T-helper 22 cell (primary cell): ENCODE results near the gene ACY1.
"Not testable (repeated sequence)": the region's sequence is repeated elsewhere in the genome, so short reads cannot be mapped to it uniquely, and the experiment has no call there.

ENCODE experiments used
- DNase-seq: peaks from one replicate; pipeline ENCODE4 v3.0.0-alpha.2; 2020; ENCODE audit warnings: low read depth

The ACY1 gene

DNA sequence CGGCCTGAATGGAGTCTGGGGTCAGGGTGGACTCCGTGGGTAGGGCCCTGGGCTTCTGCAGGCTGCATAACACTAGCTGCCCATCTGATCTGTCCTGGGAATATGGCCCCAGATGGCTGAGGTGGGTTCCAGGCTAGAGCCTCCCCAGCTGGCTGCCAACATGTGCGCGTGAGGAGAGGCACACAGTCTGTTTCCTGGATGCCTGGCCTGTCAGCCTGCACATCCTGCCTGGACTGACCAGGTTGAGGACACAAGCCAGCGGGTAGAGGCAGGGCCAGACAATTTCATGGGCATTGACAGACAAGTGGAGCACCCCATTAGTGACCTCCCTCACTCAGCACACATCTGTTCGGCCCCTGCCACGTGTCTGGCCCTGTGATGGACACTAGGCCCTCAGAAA lies 42.1 kb downstream of the ACY1 start:
- DNase-seq: no peak

DNA sequence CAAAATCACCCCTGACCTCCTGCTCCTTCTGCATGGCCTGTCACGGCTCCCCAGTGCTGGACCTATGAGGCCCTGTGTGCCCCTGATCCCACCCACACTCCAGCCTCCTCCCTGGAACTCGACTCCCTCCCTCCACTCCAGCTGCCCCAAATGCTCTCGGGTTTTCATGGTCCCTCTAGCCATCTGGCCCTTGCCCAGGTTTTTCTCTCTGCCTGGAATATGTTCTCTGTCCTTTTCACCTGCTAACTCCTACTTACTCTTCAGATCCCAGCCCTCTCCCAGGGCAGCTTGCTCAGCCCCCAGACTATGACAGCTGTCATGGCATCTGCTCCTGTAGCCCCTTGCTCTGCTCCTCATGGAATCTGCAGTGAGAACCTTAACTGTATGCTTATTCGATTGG lies 42.7 kb downstream of the ACY1 start:
- no peak for DNase-seq

GRCh38 chr3:52028572-52028971 lies 45.2 kb downstream of the ACY1 start:
- no peak for DNase-seq

DNA sequence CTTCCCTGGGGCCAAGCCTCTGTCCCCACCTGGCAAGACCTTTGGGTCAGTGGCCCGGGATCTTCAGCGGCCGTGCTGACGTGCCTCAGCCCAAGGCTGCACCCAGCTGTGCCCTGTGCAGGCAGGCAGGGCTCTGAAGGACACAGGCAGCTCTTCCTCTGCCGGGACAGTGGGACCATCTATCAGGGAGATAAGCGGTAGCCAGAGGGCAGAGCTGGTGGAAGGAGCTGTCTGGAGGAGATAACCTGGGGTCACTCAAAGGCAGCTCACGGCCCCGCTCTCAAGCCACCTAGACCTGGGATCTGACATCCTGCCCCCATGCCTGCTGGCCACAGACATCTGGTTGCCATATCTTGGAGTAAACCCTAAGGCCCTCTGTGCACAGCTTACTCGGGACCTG lies 45.7 kb downstream of the ACY1 start:
- no peak for DNase-seq

- DNase-seq: no peak
Measured at GRCh38 chr3:52029535-52029934, 46.2 kb downstream of the ACY1 start.

DNA sequence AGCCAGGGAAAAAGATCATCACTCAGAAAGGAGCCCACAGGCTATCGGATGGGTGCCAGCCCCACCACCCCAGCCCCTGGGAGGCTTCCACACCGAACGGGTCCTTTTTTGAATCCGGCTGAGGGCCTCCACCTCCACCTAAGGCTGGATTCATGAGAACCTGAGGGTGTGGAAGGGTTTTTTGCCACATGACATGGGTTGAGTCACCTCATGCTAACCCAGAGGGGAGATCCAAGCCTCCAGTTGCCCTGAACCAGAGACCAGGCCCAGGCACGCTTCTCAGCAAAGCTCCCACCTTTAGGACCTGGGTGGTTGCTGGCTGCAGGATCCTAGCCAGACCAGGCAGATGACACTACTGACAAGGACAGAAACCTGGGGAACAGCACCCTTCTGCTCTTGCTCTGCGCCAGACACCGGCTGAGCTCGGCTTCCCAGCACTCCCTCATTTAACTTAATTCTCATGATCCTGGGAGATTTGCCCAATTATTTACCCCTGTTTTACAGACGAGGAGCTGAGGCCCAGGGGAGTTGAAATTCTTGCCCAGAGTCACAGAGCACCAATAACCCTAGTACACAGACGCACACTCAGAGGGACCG lies 47.5 kb downstream of the ACY1 start:
- DNase-seq: no peak

- DNase-seq: no peak
Measured at GRCh38 chr3:52031896-52032295, 48.6 kb downstream of the ACY1 start.

GRCh38 chr3:52032702-52033408 lies 49.5 kb downstream of the ACY1 start:
- DNase-seq: no peak

DNA sequence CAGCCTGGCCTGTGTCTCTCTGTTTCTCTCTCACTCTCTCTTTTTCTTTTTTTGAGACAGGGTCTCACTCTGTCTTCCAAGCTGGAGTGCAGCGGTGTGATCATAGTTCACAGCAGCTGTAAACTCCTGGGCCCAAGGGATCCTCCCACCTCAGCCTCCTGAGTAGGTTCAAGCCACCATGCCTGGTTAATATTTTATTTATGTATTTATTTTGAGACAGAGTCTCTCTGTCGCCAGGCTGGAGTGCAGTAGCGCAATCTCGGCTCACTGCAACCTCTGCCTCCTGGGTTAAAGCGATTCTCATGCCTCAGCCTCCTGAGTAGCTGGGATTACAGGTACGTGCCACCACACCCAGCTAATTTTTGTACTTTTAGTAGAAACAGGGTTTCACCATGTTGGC lies 50.4 kb downstream of the ACY1 start:
- DNase-seq: not testable (repeated sequence)

- no peak for DNase-seq
Measured at GRCh38 chr3:52034212-52034611, 50.9 kb downstream of the ACY1 start.

DNA sequence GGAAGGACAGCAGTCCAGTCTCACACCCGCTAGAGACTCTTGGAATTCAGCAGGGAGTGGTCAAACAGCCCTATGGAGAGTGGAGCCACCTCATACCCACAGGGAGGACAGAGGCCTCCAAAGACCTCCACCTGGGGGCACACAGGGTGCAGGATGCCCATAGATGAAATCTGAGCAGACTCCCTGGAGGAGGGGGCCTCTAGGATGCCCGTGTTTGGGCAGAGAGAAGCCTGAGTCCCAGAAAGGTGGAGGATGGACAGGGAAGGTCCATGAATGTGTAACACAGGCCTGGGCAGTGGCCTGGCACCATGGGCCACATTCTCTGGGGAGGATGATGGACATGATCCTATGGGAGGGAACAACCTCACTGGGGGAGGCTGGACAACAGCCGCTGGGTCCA lies 51.3 kb downstream of the ACY1 start:
- no peak for DNase-seq

DNA sequence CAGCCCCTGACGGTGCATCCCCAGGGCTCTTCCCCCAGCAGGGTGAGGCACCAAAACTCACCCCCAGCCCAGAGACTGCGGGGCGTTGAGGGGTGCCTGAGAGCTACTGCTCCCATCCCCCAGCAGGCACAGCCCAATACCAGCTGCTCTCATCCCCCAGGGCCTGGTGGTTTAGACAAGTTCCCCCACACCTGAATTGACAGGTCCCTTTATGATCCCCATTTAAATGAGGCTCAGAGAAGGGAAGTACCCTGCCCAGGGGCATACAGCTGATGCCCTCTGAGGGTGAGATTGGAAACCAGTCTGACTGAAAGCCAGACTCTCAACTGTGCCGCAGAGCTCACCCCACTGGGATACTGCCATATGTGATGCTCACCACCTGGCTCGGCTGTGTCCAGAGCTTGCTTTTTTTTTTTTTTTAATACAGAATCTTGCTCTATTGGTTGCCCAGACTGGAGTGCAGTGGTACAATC lies 52.9 kb downstream of the ACY1 start:
- DNase-seq: no peak

DNA sequence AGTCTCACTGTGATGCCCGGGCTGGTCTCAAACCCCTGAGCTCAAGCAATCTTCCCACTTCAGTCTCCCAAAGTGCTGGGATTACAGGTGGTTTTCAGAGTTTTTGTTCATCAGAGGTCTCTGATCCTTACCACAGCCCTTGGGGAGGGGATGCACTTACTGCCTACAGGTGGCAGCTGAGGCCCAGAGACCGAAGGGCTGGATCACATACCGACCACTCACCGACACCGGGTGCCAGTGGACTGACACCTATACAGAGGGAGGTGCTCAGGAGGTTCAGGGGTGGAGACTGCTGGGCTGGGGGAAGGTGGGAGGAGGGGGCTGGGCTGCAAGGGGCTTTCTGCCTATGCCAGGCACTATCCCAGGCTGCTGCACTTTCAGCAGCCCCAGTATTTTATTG lies 53.5 kb downstream of the ACY1 start:
- no peak for DNase-seq

DNA sequence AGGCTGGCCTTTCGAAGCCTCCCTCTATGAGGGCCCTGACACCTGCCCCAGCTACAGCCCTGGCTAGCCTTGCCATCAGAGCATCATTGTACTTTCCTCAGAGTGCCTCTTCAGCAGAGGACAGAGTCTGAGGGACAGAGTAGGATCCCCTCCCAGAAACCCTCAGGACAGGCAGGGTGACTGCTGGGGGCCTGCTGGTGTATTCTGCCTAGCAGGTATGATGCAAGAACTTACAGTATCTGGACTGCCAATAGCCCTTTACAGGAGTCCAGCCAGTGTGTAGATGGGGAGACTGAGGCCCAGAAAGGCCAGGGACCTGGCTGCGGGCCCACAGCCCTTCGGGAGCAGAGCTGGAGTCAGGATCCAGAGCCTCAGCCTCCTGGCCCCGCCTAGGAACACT lies 54.0 kb downstream of the ACY1 start:
- DNase-seq: no peak

DNA sequence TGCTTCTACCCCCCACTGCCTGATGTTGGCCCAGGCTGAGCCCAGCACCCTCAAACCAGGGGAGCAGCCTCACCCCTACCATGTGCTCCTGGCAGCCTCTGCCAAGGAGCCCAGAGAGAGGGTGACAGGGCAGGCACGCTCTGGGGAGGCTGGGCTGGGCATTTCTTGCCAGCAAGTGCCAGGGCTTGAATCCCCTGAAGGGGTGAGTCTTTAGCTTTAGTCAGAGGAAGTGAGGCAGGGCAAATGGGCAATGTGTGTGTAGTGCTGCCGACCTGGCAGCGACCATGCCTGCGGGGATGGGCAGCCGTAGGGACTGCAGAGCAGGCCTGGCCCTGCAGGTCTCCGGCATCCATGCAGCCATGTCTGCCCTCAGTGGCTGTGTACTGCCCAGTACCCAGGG lies 54.9 kb downstream of the ACY1 start:
- no peak for DNase-seq
